Nephron progenitor cell (in vitro differentiated cells): ENCODE data around the gene PDE4D.
"Not testable (repeated sequence)": the region's sequence is repeated elsewhere in the genome, so short reads cannot be mapped to it uniquely, and the experiment has no call there.

Experiments
- DNase-seq: peaks from one replicate; pipeline ENCODE4 v3.0.0; 2021
- H3K27ac Mint-ChIP-seq: 2 replicates; pipeline ENCODE4 v1.8.0; 2021; ENCODE audit warnings: mild to moderate bottlenecking, moderate library complexity, mixed read lengths
- H3K27me3 Mint-ChIP-seq: 2 replicates; pipeline ENCODE4 v1.8.0; 2021; ENCODE audit warnings: mild to moderate bottlenecking, low read depth, mixed read lengths; ENCODE audit not compliant: poor library complexity
- H3K36me3 Mint-ChIP-seq: 2 replicates; pipeline ENCODE4 v1.8.0; 2021; ENCODE audit warnings: low read depth, mixed read lengths
- H3K4me1 Mint-ChIP-seq: 2 replicates; pipeline ENCODE4 v1.8.0; 2021; ENCODE audit warnings: mixed read lengths
- H3K4me3 Mint-ChIP-seq: 2 replicates; pipeline ENCODE4 v1.8.0; 2021; ENCODE audit warnings: mild to moderate bottlenecking, moderate library complexity, mixed read lengths
- H3K9me3 Mint-ChIP-seq: 2 replicates; pipeline ENCODE4 v1.8.0; 2021; ENCODE audit warnings: mild to moderate bottlenecking, moderate library complexity, mixed read lengths
- CTCF ChIP-seq: fragments of 200-600 bp; sonication (generic); IDR thresholded peaks from 2 replicates; pipeline ENCODE4 v1.5.0; 2021; ENCODE audit warnings: antibody characterized with exemption

Gene PDE4D

GRCh38 chr5:59598547-59598874, 295.0 kb downstream of the PDE4D start:
- Mint-ChIP-seq H3K4me3 (no peak overlapping the region), H3K9me3 (no peaks in the 10 kb centered on the region), H3K27ac (no peak overlapping the region), H3K4me1 (peaks cover 17% of the 10 kb centered on the region), H3K36me3 (no peaks in the 10 kb centered on the region), H3K27me3 (no peaks in the 10 kb centered on the region)
- TF ChIP-seq CTCF: no peak
- DNase-seq: no peak

- TF ChIP-seq CTCF: no peak
- Mint-ChIP-seq H3K4me1 (peaks cover 20% of the 10 kb centered on the region), H3K9me3 (no peaks in the 10 kb centered on the region), H3K27ac (no peak overlapping the region), H3K4me3 (no peak overlapping the region), H3K36me3 (no peaks in the 10 kb centered on the region), H3K27me3 (no peaks in the 10 kb centered on the region)
- no peak for DNase-seq
These were observed 295.6 kb downstream of the PDE4D start for GRCh38 chr5:59597690-59598546.

GRCh38 chr5:59596586-59597350, 296.8 kb downstream of the PDE4D start:
- peaks cover 27% of the 10 kb centered on the region for H3K4me1 Mint-ChIP-seq
- H3K4me3 Mint-ChIP-seq: no peak overlapping the region
- no peak for DNase-seq
- no peaks in the 10 kb centered on the region for H3K9me3 Mint-ChIP-seq
- no peak for TF ChIP-seq CTCF
- H3K27me3 Mint-ChIP-seq: no peaks in the 10 kb centered on the region
- no peak overlapping the region for H3K27ac Mint-ChIP-seq
- H3K36me3 Mint-ChIP-seq: no peaks in the 10 kb centered on the region

- H3K27me3 Mint-ChIP-seq, H3K27ac Mint-ChIP-seq, H3K4me3 Mint-ChIP-seq, H3K36me3 Mint-ChIP-seq, DNase-seq, H3K9me3 Mint-ChIP-seq: not testable (repeated sequence)
- H3K4me1 Mint-ChIP-seq: peaks cover 16% of the 10 kb centered on the region
These were observed 299.4 kb downstream of the PDE4D start for GRCh38 chr5:59594118-59594517.

- Mint-ChIP-seq H3K9me3 (no peaks in the 10 kb centered on the region), H3K36me3 (no peaks in the 10 kb centered on the region), H3K27ac (no peak overlapping the region), H3K27me3 (no peaks in the 10 kb centered on the region), H3K4me1 (peaks cover 15% of the 10 kb centered on the region), H3K4me3 (no peak overlapping the region)
- no peak for TF ChIP-seq CTCF
- no peak for DNase-seq
These were observed 300.0 kb downstream of the PDE4D start for GRCh38 chr5:59593439-59594007.

- Mint-ChIP-seq H3K4me1 (peaks cover 25% of the 10 kb centered on the region), H3K36me3 (no peaks in the 10 kb centered on the region), H3K27me3 (peaks cover 3% of the 10 kb centered on the region), H3K27ac (no peak overlapping the region), H3K4me3 (no peak overlapping the region), H3K9me3 (no peaks in the 10 kb centered on the region)
- TF ChIP-seq CTCF: no peak
- DNase-seq: no peak
These were observed 301.4 kb downstream of the PDE4D start for GRCh38 chr5:59592101-59592500.
